T-helper 1 cell treated with Interleukin-12 subunit alpha and Interleukin-12 subunit beta and Interleukin-4 antibody, amounts not matched to agents 30 ng/mL and 1 ng/mL, for 36 hours (primary cell): Measurements from ENCODE around the gene UBE2Z. TPM values are rescaled to one million over a fixed set of nuclear protein-coding genes. Genes with fewer than 3 reads are reported as not detected.
"Not testable (repeated sequence)": the region's sequence is repeated elsewhere in the genome, so short reads cannot be mapped to it uniquely, and the experiment has no call there.

Source experiments
- intact Hi-C: fragments of 100-400 bp; cut with micrococcal nuclease; formaldehyde crosslinking; loops from one replicate; pipeline ENCODE4 v1.15.1; 2024
- total RNA-seq: library from RNA; stranded (reverse); gene quantifications from 2 replicates; pipeline ENCODE4 v1.2.3, GENCODE V29; 2022

Gene UBE2Z
- total RNA-seq, result 104 and 108 TPM in 2 replicates

DNA sequence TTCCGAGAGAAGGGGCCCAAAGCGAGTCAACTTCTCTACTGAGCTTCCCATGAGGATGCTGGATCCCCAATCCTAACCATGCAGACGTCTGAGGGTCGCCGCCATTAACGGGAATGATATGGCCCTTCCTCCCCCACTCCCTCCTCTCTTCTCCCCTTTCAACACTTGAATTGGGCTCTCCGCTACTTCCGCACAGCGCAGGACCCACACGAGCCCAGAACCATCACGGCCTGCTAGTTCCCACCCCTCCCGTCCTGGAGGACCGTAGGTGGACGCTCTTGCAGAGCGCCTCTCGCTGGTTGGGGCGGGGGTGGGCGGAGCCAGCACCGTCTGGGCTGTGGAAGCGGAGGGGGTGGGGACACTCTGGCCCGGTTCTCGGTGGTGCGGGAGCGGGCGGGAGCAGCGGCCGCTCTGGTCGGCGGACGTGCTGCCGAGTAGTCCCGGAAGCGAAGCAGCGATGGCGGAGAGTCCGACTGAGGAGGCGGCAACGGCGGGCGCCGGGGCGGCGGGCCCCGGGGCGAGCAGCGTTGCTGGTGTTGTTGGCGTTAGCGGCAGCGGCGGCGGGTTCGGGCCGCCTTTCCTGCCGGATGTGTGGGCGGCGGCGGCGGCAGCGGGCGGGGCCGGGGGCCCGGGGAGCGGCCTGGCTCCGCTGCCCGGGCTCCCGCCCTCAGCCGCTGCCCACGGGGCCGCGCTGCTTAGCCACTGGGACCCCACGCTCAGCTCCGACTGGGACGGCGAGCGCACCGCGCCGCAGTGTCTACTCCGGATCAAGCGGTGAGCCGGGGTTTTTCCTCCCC is at the start of gene UBE2Z:
UBE2Z (plus strand) TSS at position 361 of the 797 bp plus-strand sequence; CDS start at position 458, 97 bp downstream.
- intact Hi-C loops, result loop anchor here (1.0 to 5.0 kb wide), 6 partner anchors 8 to 1011 kb away; partner anchors contain the start of genes ATP5MC1, NFE2L1 and SP2

DNA sequence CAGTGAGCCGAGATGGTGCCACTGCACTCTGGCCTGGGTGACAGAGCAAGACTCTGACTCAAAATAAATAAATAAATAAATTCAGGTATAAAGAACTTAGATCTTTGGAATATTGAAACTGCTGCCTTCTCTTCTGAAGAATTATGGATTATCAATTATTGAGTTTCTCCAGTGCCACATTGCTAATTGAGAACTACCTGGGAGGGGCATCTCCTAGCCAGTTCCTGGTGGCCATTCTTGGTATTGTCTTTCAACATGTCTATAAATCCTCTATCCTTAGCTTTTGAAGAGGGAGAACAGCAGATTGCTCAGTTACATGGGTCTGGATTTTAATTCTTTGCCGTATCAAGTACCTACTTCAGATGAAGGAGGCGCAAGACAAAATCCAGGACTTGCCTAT is 48.2 kb upstream of the UBE2Z start:
- intact Hi-C loops, result no loop called here

DNA sequence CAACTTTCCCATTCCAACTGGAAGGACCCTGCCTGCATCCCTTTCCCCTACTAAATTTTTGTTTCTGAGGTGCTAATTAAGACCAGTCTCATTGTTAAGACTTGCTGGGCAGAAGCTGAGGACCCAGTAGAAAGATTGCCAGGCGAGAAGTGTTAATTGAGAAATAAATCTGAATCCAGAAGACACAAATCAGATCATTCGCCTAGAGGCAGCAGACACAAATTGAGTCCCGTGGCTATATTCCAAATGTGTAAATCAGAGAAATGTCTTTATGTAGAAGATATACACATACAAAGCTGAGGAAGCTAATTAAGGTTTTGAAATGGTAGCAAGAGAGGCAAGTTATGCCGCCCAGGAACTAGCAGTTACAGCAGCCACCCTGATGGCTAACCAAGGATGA is 47.8 kb upstream of the UBE2Z start:
- intact Hi-C loops, result no loop called here

DNA sequence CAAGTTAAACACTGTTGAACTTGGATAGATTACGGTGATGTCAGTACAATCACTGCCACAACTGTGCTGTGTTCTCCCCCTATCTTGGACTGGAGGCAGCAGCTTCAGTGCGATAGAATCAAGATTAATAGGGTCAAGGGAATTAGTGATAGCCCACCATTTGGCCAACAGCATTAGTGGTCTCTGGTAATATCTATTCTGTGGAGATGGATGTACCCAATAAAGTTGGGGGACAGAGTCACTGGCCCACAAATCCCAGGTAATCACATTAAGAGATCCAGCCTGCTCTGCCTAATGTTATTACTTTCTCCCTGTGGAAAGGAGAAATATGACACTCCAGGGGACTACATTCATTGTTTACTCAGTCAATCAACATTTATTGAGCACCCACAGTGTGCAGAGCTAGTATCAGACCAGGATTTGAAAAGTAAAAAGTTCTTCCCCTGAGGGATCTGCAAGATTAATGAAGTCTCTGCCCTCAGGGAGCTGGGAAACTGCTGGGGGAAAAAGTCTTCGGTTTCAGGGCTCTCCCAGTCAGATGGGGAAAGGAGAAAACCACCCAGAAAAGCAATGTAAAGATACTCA is 39.2 kb upstream of the UBE2Z start:
- intact Hi-C loops, result no loop called here

DNA sequence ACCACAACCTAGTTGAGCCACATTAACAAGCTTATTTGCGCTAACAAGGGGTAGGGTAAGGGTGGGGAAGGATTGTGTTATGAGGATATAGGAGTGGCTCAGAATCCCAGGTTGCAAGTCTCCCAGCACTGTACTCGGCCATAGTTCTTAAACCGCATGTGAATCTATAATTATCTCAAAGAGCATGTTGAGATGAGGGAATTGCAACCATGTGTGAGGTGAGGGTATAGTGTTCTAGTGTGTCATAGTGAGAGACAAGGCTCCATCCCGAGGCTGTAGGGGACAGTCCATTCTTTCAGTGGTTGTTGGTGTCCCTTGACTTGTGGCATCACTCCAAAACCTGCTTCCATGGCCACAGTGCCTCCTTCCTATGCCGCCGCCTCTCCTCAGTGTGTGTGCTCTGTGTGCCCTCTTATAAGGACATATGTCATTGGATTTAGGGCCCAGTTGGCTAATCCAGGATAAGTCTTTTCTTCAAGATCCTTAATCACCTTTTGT is 38.3 kb upstream of the UBE2Z start:
- intact Hi-C loops, result no loop called here

DNA sequence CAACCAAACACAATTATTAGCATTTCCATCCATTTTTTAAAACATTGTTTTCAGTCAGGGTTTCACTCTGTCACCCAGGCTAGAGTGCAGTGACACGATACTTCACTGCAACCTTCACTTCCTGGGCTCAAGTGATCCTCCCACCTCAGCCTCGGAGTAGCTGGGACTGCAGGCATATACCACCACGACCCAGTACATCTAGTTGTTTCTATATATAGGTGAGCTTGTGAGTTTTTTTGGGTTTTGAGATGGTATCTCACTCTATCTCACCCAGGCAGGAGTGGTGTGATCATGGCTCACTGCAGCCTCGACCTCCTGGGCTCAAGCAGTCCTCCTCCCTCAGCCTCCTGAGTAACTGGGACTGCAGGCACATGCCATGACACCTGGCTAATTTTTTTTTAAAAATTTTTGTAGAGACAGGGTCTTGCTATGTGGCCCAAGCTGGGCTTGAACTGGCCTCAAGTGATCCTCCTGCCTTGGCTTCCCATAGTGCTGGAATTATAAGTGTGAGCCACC is 37.1 kb upstream of the UBE2Z start:
- intact Hi-C loops, result no loop called here

DNA sequence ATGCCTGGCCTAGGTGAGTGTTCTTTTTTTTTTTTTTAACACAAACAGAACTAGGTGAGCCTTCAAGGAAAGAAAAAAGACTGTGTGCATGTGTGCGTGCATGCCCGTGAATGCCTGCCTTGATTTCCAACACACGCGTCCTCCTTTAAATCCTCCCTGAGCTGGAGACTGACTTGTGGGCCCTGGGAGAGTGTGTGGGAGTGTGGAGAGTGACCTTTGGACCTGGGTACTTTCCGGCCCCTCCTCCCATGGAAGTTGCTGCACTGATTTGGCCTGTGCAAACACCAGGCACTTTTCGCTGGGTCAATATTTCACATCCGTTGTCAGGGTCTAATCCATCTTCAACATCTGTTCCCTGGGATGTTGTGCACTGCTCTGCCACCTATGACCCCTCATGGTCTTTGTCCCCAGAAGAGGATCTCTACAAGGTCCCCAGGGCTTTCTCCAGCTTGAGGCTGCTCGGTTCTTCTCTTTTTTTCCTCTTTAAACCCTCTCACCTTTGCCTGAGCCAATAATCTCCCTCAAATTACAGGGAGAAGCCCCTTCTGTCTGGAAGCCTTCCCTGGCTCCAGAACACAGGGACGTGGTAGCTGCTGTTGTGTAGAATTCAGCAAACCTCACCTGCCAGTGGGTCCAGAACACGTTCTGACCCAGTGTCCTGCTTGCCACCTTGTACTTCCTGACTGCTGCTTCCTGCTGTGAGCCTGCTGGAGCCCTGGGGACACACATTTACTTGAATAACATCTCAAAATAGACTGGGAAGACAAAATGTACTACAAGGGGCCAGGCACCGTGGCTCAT is 36.5 kb upstream of the UBE2Z start:
- intact Hi-C loops, result no loop called here

DNA sequence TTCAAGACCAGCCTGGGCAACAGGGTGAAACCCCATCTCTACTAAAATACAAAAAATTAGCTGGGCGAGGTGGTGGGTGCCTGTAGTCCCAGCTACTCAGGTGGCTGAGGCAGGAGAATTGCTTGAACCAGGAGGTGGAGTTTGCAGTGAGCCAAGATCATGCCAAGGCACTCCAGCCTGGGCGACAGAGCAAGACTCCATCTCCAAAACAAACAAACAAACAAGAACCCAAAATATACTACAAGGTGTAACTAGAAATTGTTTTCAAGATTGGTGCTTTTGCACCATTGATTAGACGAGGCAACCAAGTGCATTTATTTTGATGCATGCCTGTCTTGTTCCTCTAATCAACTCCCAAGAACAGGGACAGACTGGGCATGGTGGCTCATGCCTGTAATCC is 35.8 kb upstream of the UBE2Z start:
- intact Hi-C loops, result not testable (repeated sequence)

DNA sequence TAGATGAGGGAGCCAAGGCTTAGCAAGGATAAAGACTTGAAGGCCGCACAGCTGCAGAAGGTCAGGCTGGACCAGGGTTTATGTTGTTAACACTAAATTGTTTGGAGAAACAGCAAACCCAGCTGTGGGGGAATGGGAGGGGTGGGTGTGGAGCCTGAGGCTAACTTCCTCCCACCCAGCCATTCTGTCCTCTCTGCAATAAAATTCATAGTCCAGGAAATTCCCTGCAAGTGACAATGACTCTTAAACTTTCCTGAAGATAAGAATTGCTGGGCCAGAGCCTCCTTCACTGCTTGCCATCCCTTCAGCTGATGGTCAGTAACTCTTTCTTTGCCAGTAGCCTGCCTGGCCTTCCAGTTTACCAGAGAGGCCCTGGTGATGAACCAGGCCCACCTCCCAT is 35.0 kb upstream of the UBE2Z start:
- intact Hi-C loops, result no loop called here

DNA sequence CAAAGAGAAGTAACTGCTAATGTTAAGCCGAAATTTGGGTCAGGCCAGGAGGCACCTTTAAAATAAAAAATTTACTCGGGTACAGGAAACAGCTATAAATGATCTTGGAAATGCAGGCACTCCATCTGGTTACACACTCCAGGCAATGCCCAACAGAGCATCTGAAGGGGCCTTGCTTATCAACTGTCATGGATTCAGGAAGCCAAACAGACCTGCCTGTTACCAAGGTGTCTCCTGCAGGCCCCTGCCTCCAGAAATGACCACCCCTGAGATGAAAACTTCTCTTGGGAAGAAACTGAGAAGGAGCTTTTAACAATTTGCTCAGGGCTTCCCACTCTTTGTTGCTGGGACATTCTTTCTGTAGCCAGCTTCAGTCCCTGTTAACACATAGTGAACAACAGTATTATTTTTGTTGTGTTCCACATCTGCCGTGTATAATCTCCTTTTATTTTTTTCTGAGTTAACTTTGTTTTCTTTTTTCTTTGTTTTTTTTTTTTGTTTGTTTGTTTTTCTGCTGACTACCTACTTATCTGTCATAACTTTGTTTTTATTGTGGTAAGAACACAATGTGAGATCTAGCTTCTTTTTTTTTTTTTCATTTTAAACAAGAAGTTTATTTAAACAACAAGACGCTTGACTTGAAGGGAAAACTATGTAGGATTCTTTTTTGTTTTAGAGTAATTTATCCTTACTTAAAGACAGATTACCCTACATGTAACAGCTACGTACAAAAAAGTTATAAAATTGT is 34.3 kb upstream of the UBE2Z start:
- intact Hi-C loops, result no loop called here

DNA sequence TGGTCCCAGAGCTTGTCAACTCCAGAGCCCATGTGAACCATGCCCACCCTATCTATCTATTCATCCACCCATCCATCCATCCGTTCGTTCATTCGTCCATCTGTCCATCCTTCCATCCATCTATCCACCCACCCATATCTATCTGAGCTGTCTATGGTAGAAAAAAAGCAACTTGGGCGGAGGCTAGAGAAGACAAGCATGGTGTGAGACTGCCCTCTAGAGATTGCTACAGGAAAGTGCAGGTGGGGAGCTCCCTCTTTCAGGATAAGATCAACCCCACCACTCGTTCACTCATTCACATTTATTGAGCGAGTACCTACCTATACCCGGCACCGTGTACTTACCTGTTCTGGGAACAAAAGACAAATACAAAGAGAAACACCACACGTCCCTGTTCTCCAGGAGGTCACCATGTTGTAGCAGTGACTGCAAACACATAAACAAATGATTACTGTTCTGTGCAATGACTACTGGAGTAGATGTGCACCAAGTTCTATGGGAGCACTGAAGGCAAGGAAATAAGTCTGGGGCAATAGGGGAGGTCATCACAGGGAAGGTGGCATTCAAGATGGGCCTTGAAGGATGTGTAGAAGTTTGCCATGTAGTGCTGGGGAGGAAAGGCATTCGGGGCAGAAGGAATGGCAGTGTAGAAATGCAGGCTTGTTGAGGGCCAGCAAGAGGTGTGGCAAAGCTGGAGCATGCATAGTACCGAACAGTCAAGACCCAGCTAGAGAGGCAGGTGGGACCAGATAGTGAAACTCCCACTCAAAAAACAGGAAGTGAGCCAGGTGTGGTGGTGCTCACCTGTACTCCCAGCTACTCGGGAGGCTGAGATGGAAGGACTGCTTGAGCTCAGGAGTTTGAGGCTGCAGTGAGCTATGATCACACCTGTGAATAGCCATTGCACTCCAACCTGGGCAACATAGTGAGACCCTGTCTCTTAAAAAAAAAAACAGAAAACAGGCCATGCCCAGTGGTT is 29.0 kb upstream of the UBE2Z start:
- intact Hi-C loops, result loop anchor here (1.0 kb wide), 5 partner anchors 65 to 201 kb away; no protein-coding TSS in a partner anchor

DNA sequence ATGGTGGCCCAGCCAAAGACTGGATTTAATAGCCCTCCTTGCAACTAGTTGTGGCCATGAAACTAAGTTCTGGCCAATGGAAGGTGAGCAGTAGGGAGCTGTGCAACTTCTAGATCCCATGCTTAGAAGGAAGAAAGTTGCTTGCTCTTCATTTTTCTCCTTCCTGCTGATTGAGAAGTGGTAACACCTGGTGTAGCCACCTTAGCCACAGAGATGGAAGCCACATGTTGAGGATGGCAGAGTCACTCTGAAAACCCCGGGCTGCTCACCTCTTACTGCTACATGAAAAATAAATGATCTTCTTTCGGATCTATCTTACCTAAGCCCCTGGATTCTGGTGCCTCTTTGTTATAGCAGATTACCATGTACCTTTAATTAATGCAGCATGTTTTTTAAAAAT is 25.9 kb upstream of the UBE2Z start:
- intact Hi-C loops, result no loop called here

DNA sequence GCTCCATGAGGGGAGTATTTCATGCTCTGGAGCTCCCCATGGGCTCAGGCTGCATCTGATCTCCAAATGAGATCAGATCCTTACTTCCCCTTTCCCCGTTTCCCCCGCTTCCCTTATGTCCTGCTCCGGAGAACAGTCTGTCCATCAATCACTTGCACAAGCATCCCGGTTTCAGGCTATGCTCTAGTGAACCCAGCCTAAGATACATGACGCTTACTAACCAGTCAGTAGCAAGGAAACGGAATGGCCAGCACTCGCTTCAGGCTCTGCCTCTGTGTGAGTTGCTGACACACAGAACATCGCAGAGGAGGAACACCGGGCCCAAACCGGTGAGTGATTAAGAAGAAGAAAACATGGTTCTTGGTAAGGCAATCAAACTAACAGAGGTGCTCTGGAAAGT is 25.0 kb upstream of the UBE2Z start:
- intact Hi-C loops, result no loop called here

DNA sequence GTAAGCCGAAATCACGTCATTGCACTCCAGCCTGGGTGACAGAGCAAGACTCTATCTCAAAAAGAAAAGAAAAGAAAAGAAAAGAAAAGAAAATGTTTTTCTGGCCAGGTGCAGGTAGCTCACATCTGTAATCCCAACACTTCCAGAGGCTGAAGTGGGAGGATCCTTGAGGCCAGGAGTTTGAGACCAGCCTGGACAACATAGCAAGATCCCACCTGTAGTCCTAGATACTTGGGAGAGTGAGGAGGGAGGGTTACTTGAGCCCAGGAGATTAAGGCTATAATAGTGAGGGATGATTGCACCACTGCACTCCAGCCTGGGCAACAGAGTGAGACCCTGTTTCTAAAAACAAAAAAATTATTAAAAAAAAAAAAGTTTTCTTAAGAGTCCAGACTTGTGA is 18.1 kb upstream of the UBE2Z start:
- intact Hi-C loops, result loop anchor here (5.0 to 10.0 kb wide), 2 partner anchors 785 to 843 kb away; partner anchors contain the start of genes CBX1, NFE2L1 and SNX11

DNA sequence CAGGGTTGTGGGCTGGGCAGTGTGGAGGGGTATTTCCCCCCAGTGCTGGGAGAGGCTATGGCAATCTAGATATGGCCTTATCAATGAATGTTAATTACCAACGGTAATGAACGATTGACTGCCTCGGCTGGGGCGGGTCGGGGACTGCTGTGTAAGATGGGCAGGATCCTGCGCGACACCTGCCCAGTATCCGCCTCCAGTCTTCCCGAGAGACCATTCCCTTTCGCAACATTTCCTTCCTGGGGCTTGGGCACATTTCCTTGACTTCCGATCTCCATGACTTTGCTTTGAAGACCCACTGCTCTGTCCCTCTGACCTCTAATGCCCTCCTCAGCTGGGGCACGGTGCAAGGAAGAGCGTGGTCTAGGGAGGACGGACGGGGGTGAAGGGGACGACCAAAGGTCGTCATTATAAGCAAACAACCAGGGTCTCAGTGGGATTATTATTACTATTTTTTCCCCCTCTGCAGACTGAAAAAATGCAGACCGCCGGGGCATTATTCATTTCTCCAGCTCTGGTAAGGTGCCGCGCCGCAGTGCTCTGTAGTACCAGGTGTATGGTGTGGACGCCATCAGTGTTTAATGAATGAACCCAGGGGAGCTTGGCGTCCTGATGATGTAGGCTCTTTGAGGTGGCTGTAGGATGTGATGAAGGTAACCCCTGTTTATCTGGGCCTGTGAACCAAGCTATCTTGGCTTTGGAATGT is 15.1 kb upstream of the UBE2Z start:
- intact Hi-C loops, result loop anchor here (1.0 to 10.0 kb wide), 15 partner anchors 15 to 1244 kb away; partner anchors contain the start of genes CALCOCO2, CBX1, CDK5RAP3 and KAT7

DNA sequence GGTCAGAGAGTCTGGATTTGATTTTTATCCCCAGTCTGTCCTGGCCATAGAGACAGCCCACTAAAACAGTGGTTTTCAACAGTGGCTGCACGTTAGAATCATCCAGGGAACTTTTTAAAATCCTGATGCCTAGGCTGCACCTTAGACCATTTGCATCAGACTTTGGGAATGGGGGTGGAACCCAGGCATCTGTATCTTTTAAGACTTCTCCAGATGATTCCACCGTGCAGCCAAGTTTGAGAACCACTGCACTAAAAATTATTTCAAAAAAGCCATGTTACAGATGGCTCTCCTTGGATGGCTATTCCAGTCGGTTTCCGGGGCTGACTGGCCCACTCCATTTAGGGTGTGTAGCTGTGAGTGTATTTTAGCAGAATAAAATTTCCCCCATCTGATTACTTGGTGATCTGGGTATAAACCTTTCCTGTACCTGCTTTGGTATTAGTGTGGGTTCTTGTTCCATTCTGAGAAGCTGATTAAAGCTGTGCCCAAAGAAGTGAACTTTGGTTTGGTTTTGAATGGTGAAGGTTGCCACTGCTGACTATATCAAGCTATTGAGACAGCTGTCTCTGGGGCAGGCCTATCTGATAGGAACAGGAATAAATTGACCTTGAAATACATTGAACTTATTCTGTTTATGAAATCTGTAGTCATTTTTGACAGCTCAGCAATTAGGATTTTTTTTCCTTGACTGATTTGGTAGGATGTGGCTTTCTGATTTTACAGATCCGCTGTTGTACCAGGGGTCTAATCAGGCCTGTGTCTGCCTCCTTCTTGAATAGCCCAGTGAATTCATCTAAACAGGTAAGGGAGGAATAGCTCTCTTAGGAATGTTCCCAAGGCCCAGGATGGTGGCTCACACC is 14.3 kb upstream of the UBE2Z start:
- intact Hi-C loops, result loop anchor here (5.0 to 10.0 kb wide), 2 partner anchors 789 to 847 kb away; partner anchors contain the start of genes CBX1, NFE2L1 and SNX11

DNA sequence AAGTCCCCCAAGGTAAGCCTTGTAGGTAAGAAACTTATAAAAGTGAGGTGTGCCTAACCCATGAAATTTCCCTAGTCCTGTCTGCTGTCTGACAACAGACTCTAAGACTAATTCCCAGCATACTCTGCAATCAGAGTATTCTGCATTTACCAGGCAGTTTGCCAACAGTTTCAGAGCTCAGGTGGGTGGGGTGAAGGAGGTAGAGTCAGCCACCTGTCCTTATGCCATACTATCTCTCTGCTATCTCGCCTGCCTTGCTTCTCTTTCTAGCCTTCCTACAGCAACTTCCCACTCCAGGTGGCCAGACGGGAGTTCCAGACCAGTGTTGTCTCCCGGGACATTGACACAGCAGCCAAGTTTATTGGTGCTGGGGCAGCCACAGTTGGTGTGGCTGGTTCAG is 13.3 kb upstream of the UBE2Z start:
- intact Hi-C loops, result loop anchor here (5.0 to 10.0 kb wide), 2 partner anchors 790 to 848 kb away; partner anchors contain the start of genes CBX1, NFE2L1 and SNX11

DNA sequence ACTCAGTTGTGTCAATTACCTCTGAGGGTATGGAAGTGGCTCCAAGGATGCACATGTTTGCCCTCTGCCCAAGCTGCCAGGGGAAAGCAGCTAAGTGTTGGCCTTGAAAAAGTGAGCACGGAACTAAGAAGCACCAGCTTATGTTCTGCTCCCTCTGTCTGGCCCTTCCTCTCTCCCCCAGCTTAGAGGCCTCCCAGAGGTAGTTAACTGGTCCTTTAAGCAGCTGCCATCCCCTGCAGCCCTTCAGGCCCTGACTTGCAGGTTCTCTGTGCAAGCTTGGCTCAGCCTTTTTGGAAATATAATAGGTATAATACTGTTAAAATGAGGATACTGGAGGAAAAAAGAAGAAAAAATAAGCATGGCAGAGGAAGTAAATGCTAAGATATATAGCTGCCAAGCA is 7.0 kb upstream of the UBE2Z start:
- intact Hi-C loops, result no loop called here
